HCT116 (cell line): ENCODE data around the gene MAP4. TPM values are rescaled to one million over a fixed set of nuclear protein-coding genes. Genes with fewer than 3 reads are reported as not detected.

Experiments
- ATAC-seq: fragments of 200-7000 bp; cut with Tn5 transposase; 2 replicates; pipeline ENCODE4 v1.9.1; 2020; ENCODE audit warnings: mild to moderate bottlenecking, moderate library complexity
- BruUV-seq: library from RNA; stranded (reverse); fragments of 400-500 nt; replicated peaks from 2 replicates; lab custom pipeline; 2021; lab: Mats Ljungman, UMichigan
- CTCF ChIA-PET: fragments of 300-600 bp; sonication (Branson Sonifier 250); formaldehyde crosslinking; loops from one replicate; lab custom pipeline; 2021; ENCODE audit warnings: antibody characterized with exemption; lab: Charles Lee
- POLR2A ChIA-PET: fragments of 300-600, 350-600 bp; sonication (Branson Sonifier 250); formaldehyde crosslinking; loops from one replicate; lab custom pipeline; 2021; ENCODE audit warnings: antibody characterized with exemption; lab: Charles Lee
- RAD21 ChIA-PET, 2 experiments: fragments of 300-600 bp; sonication (Branson Sonifier 250); formaldehyde crosslinking; loops; one replicate each; lab custom pipeline; 2023; ENCODE audit warnings: low total read pairs in 2 of 2; ENCODE audit not compliant: uncharacterized antibody in 2 of 2, unreplicated experiment in 2 of 2, low non-redundant PET in 1 of 2; lab: Charles Lee
- DNase-seq: peaks from one replicate; pipeline ENCODE4 v3.0.0-alpha.2; 2010; ENCODE audit warnings: low read depth, low spot score
- H2AFZ ChIP-seq: fragments of 200-600 bp; shearing (Covaris generic), sonication (generic); 2 replicates; pipeline ENCODE4 v1.6.1; 2017; ENCODE audit warnings: low read depth, mixed run types, mixed read lengths, antibody characterized with exemption, low read length; ENCODE audit not compliant: poor library complexity, severe bottlenecking
- H3K27ac ChIP-seq: 2 replicates; pipeline ENCODE4 v1.5.1; 2012; ENCODE audit warnings: low read depth, low read length
- H3K27me3 ChIP-seq: fragments of 200-600 bp; sonication (generic); 2 replicates; pipeline ENCODE4 v1.6.1; 2016; ENCODE audit warnings: mixed run types, low read length, mixed read lengths; ENCODE audit not compliant: insufficient read depth
- H3K36me3 ChIP-seq, 2 experiments: fragments of 200-500 bp in 1 of 2; fragments of 200-600 bp in 1 of 2; sonication (Bioruptor generic) in 1 of 2; sonication (generic) in 1 of 2; 2 replicates each; pipeline versions ENCODE4 v1.5.1 to v1.6.1; 2014 to 2016; ENCODE audit warnings: low read length in 2 of 2, inconsistent platforms in 1 of 2, mixed read lengths in 1 of 2, mixed run types in 1 of 2; ENCODE audit not compliant: insufficient read depth in 2 of 2, control insufficient read depth in 1 of 2
- H3K4me1 ChIP-seq, 2 experiments: fragments of 200-600 bp in 1 of 2; sonication (generic) in 1 of 2; 2 replicates each; pipeline versions ENCODE4 v1.5.1 to v1.6.1; 2012 to 2017; ENCODE audit warnings: low read length in 2 of 2, inconsistent platforms in 1 of 2, mild to moderate bottlenecking in 1 of 2, mixed read lengths in 1 of 2, mixed run types in 1 of 2, moderate library complexity in 1 of 2; ENCODE audit not compliant: insufficient read depth in 2 of 2, control insufficient read depth in 1 of 2
- H3K4me2 ChIP-seq: fragments of 200-600 bp; sonication (generic); 2 replicates; pipeline ENCODE4 v1.6.1; 2017; ENCODE audit warnings: mixed run types, low read length, mixed read lengths
- H3K4me3 ChIP-seq, 2 experiments: fragments of 200-600 bp in 1 of 2; sonication (generic) in 1 of 2; replicated peaks in 1 of 2; 2 replicates each; pipeline ENCODE4 v1.5.1; 2011 to 2016; ENCODE audit warnings: low read length in 2 of 2, control low read depth in 1 of 2, low read depth in 1 of 2, mild to moderate bottlenecking in 1 of 2, mixed read lengths in 1 of 2, mixed run types in 1 of 2
- H3K79me2 ChIP-seq: fragments of 200-600 bp; sonication (generic); 2 replicates; pipeline ENCODE4 v1.6.1; 2017; ENCODE audit warnings: mild to moderate bottlenecking, mixed run types, low read length, moderate library complexity, mixed read lengths; ENCODE audit not compliant: insufficient read depth
- H3K9ac ChIP-seq: fragments of 200-600 bp; sonication (generic); 2 replicates; pipeline ENCODE4 v1.6.1; 2016; ENCODE audit warnings: low read length, mixed read lengths
- H3K9me2 ChIP-seq: fragments of 200-600 bp; sonication (generic), shearing (Covaris generic); 2 replicates; pipeline ENCODE4 v1.6.1; 2017; ENCODE audit warnings: mixed run types, mild to moderate bottlenecking, moderate library complexity; ENCODE audit not compliant: insufficient read depth
- H3K9me3 ChIP-seq, 2 experiments: fragments of 200-500 bp in 1 of 2; fragments of 200-600 bp in 1 of 2; sonication (Bioruptor generic) in 1 of 2; sonication (generic) in 1 of 2; 2 replicates each; pipeline ENCODE4 v1.6.1; 2014 to 2017; ENCODE audit warnings: low read length in 2 of 2, mixed read lengths in 2 of 2, inconsistent platforms in 1 of 2, low read depth in 1 of 2, mild to moderate bottlenecking in 1 of 2, mixed run types in 1 of 2, moderate library complexity in 1 of 2; ENCODE audit not compliant: control insufficient read depth in 1 of 2, insufficient read depth in 1 of 2
- H4K20me1 ChIP-seq: fragments of 200-600 bp; sonication (generic), shearing (Covaris generic); 2 replicates; pipeline ENCODE4 v1.6.1; 2017; ENCODE audit warnings: mixed run types, mild to moderate bottlenecking, moderate library complexity; ENCODE audit not compliant: insufficient read depth
- CEBPB ChIP-seq: IDR thresholded peaks from 2 replicates; pipeline ENCODE4 v1.6.1; 2012; ENCODE audit warnings: low read depth
- EGR1 ChIP-seq: IDR thresholded peaks from 2 replicates; pipeline ENCODE4 v1.6.1; 2012; ENCODE audit warnings: low read depth
- ELF1 ChIP-seq: IDR thresholded peaks from 2 replicates; pipeline ENCODE4 v1.6.1; 2012; ENCODE audit warnings: low read depth, borderline replicate concordance
- EZH2 ChIP-seq: fragments of 200-600 bp; sonication (generic); IDR thresholded peaks from 2 replicates; pipeline ENCODE4 v1.6.1; 2017; ENCODE audit warnings: antibody characterized with exemption, mixed run types
- EZH2phosphoT487 ChIP-seq: fragments of 200-600 bp; IDR thresholded peaks from 2 replicates; pipeline ENCODE4 v1.6.1; 2018; ENCODE audit warnings: antibody characterized with exemption, borderline replicate concordance
- JUND ChIP-seq: IDR thresholded peaks from 2 replicates; pipeline ENCODE4 v1.6.1; 2012
- RAD21 ChIP-seq: IDR thresholded peaks from 2 replicates; pipeline ENCODE4 v1.6.1; 2012; ENCODE audit warnings: low read depth, mild to moderate bottlenecking
- SP1 ChIP-seq: IDR thresholded peaks from 2 replicates; pipeline ENCODE4 v1.6.1; 2012; ENCODE audit warnings: low read depth
- YY1 ChIP-seq: IDR thresholded peaks from 2 replicates; pipeline ENCODE4 v1.6.1; 2011; ENCODE audit warnings: low read length, low read depth, moderate library complexity, mild to moderate bottlenecking; ENCODE audit not compliant: insufficient replicate concordance; ENCODE audit errors: extremely low read depth
- ZFX ChIP-seq: fragments of 450-650 bp; IDR thresholded peaks from 2 replicates; pipeline ENCODE4 v1.6.1; 2017
- ZNF274 ChIP-seq: fragments of 200-500 bp; sonication (Bioruptor generic); IDR thresholded peaks from 2 replicates; pipeline ENCODE4 v1.6.1; 2014; ENCODE audit warnings: mild to moderate bottlenecking, low read depth, low read length, inconsistent platforms
- intact Hi-C: fragments of 100-400 bp; cut with micrococcal nuclease; formaldehyde crosslinking; loops from 2 replicates; pipeline ENCODE4 v1.10.0; 2022
- total RNA-seq: library from RNA; stranded (reverse); gene quantifications from one replicate; pipeline ENCODE4 v1.2.1, GENCODE V29; 2021; ENCODE audit not compliant: unreplicated experiment
- TF ChIP-seq, protein P1 (sequence below): IDR thresholded peaks from 2 replicates; pipeline ENCODE4 v1.6.1; 2012
- TF ChIP-seq, protein P2 (sequence below): IDR thresholded peaks from 2 replicates; pipeline ENCODE4 v1.6.1; 2011; ENCODE audit warnings: mild to moderate bottlenecking, low read length, moderate library complexity; ENCODE audit not compliant: insufficient replicate concordance; ENCODE audit errors: extremely low read depth

Gene MAP4
- total RNA-seq, 1 experiment from 2014 or later: 200 TPM

DNA sequence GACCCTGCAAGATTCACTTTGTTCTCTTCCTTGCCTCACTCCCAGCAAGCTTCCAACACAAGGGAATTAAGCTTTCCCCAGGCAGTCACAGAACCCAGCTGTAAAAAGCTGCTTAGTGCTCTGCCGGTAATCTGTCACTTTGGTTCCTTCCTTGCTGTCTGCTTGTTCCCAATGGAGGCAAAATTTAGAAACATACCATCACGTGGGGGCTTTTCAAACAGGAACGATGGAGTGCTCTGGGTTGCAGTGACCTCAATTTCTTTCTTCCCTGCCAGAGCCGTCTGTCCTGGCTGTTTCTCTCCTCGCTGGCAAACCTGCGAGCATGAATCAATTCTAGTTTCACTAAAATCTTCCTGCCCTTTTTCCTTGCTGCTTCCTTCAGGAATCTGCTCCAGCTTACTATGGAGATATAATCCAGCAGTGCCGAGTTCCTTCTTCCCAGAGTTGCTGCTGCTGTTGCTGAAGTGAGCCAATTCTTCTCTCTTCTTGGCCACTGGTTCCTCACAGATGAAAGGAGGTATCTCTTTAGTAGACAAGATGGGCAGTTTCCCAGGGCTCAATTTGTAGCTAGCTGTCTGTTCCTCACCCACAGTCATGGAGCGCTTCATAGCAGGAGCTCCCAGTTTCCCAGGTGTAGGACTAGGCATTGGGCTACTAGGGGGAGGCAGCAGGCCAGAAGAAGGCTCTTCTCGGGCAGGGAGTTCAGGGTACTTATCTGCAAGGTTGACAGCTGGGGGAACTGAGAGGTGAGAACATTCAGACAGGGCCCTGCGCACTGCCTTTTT lies 125.2 kb downstream of the MAP4 start:
- no peak overlapping the region for H3K9ac ChIP-seq
- H3K27me3 ChIP-seq: no peaks in the 10 kb centered on the region
- H3K9me2 ChIP-seq: no peaks in the 10 kb centered on the region
- H3K79me2 ChIP-seq: 0 out of 2 replicates have a peak, but pooled peaks cover 4% of the 10 kb centered on the region
- no peak overlapping the region for H2AFZ ChIP-seq
- RAD21 ChIA-PET: no interaction called here
- POLR2A ChIA-PET: no interaction called here
- intact Hi-C loops: no loop called here
- no peak overlapping the region for H3K27ac ChIP-seq
- DNase-seq: no peak
- H3K4me1 ChIP-seq: 0 out of 4 replicates have a peak, but pooled peaks cover 0 to 4% of the 10 kb centered on the region in 2 experiments
- peaks cover 3 to 11% of the 10 kb centered on the region in 2 experiments; a peak in 3 of 4 replicates for H3K36me3 ChIP-seq
- TF ChIP-seq ZFX (no peak), RAD21 (no peak), EZH2 (no peak), EGR1 (no peak), CEBPB (no peak), EZH2phosphoT487 (no peak), YY1 (no peak), ZNF274 (no peak), ELF1 (no peak), SP1 (no peak), JUND (no peak)
- TF ChIP-seq, protein P1, sequence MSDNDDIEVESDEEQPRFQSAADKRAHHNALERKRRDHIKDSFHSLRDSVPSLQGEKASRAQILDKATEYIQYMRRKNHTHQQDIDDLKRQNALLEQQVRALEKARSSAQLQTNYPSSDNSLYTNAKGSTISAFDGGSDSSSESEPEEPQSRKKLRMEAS: no peak
- TF ChIP-seq, protein P2, sequence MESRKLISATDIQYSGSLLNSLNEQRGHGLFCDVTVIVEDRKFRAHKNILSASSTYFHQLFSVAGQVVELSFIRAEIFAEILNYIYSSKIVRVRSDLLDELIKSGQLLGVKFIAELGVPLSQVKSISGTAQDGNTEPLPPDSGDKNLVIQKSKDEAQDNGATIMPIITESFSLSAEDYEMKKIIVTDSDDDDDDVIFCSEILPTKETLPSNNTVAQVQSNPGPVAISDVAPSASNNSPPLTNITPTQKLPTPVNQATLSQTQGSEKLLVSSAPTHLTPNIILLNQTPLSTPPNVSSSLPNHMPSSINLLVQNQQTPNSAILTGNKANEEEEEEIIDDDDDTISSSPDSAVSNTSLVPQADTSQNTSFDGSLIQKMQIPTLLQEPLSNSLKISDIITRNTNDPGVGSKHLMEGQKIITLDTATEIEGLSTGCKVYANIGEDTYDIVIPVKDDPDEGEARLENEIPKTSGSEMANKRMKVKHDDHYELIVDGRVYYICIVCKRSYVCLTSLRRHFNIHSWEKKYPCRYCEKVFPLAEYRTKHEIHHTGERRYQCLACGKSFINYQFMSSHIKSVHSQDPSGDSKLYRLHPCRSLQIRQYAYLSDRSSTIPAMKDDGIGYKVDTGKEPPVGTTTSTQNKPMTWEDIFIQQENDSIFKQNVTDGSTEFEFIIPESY: no peak
- TF ChIP-seq, all 23 proteins: peak for 0
- CTCF ChIA-PET: no interaction called here
- H3K4me2 ChIP-seq: no peak overlapping the region
- H4K20me1 ChIP-seq: peaks cover 7% of the 10 kb centered on the region; the same call in 1 of the 2 replicates
- no TSS peak for BruUV-seq
- H3K9me3 ChIP-seq: no peaks in the 10 kb centered on the region
- no peak for ATAC-seq
- H3K4me3 ChIP-seq: no peak overlapping the region
